Mesangial cell (primary cell): Measurements from ENCODE around the gene SERP1. TPM values are rescaled to one million over a fixed set of nuclear protein-coding genes. Genes with fewer than 3 reads are reported as not detected.

ENCODE experiments used
- total RNA-seq: library from RNA; depleted of rRNA; stranded (reverse); fragments of >200 nt; gene quantifications from 2 replicates; pipeline ENCODE4 v1.2.3, GENCODE V29; 2015

Gene SERP1
- total RNA-seq: 185 and 209 TPM in 2 replicates

GRCh38 chr3:150546226-150547044, at the start of gene SERP1, which contains the start of gene EIF2A:
SERP1 (minus strand) TSS chr3:150546496; CDS start chr3:150546135, 361 bp downstream.
EIF2A (plus strand) TSS chr3:150546787; CDS start chr3:150546803, 16 bp downstream.

Other genes with a start within 250 kb of the SERP1 start
- gene TSC22D2, start 138.2 kb downstream of the SERP1 start, total RNA-seq: 13.5 and 17.4 TPM in 2 replicates
- gene EIF2A, start 291 bp upstream of the SERP1 start, total RNA-seq: 92.4 and 105 TPM in 2 replicates
- gene SELENOT, start 56.8 kb upstream of the SERP1 start, total RNA-seq: 65.8 and 103 TPM in 2 replicates
- gene ERICH6, start 157.4 kb upstream of the SERP1 start, total RNA-seq: not detected in 2 replicates
- 36.5 and 47.7 TPM in 2 replicates for gene SIAH2, start 216.7 kb upstream of the SERP1 start, total RNA-seq